Hepatic stellate cell (primary cell): ENCODE measurements around the gene NDUFS1.
"Not testable (repeated sequence)": the region's sequence is repeated elsewhere in the genome, so short reads cannot be mapped to it uniquely, and the experiment has no call there.

Source experiments
- DNase-seq: peaks from one replicate; pipeline ENCODE4 v3.0.0; 2011; ENCODE audit warnings: low spot score

NDUFS1 gene

DNA sequence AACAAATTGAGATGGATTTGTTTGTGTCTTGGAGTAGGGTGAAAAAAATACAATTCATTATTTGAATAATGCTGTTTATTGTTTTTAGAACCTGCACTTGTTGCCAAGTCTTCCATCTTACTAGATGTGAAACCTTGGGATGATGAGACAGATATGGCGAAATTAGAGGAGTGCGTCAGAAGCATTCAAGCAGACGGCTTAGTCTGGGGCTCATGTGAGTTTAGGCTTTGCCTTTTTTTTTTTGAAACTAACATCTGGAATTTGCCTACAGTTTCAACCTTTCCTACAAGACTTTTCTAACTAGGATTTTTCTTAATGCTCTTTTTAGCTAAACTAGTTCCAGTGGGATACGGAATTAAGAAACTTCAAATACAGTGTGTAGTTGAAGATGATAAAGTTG, 3.2 kb upstream of the NDUFS1 start:
- DNase-seq = not testable (repeated sequence)

DNA sequence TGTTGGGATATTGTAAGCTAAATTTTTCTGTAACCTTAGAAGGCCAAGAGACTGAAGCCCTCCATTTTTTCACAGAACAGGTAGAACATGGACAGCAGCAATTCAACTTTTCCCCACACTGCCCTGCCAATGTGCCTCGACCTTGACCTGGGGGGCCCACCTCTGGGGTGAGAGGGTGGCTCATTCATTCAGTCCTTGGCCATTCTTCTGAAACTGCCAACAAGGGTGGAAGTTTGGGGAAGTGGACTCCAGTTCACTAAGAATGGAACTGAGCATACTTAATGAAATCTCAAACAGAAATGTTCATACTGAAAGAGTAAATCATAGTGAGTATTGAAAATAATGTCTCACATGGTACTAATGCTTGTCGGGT, 1.5 kb upstream of the NDUFS1 start:
- DNase-seq = no peak

DNA sequence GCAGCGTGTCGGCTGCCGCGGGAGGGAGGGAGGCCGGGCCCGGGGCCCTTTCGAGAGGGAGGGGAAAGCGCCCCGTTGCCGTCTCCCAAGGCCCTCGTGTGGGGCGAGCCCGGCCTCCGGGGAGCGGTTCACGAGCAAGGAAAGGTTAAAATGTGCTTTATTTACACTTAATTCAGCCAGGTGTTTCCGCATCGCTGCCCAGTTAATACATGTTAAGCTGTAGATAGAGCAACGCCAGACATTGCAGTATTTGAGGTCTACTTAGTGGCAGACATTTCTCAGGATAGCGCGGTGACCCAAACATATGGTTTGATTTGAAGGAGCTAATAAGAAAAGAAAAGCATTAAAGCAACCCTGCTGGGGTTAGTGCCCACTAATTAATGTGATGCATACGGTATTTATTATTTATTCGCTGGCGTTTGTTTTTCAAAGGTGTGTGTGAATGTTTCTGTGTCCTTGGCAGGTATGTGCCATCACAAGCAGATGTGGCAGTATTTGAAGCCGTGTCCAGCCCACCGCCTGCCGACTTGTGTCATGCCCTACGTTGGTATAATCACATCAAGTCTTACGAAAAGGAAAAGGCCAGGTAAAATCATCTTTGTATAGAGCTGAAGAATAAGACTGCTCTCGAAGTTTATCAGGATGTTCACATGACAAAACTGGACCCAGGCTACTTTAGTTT, 1.0 kb upstream of the NDUFS1 start:
- DNase-seq = peak; percentile 57

DNA sequence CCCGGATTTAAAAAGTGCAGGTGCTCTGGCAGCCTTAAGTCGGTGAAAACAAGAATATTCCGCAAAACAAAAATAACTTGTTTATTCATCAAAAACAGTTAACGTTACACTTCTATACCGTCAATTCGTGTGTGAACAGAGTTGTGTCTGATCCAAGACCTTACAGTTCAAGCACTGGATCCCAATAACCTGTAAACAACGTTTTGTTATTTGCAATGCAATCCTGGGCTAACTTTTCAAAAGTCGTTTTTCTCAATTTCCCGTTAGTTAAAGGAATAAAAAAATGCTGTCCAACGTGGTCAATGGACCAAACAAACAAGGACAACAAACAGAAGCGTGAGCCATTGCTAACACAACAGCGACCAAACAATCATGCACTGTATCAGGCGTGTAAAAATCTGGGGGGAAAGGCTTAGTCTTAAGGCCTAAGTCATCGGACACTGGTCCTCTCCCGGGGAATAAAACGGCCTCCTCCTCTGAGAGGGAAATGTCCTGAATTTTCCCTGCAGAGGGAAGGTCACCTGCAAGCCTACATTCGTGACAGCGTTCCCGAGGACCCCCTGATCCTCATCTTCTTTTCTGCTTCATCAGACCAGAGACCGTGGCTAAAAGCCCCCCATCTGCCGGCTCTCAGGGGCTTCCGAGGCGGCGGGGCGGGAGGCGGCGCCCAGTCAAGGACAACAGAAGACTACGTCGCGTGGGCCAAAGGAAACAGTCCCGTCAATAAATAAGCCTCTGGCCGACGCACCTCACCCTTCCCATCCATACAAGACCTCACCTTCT, 490 bp downstream of the NDUFS1 start:
- DNase-seq = peak; percentile 48

DNA sequence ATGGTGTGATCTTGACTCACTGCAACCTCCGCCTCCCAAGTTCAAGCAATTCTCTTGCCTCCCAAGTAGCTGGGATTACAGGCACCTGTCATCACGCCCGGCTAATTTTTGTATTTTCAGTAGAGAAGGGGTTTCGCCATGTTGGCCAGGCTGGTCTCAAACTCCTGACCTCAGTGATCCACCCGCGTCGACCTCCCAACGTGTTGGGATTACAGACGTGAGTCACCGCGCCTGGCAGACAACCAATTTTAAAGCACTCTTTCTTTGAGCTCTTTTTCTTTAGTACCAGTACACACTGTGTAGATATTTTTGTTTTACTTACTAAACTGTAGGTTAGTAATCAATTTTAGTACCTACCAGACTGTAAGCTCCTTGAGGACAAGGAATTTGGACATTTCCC, 2.2 kb downstream of the NDUFS1 start:
- DNase-seq = not testable (repeated sequence)

DNA sequence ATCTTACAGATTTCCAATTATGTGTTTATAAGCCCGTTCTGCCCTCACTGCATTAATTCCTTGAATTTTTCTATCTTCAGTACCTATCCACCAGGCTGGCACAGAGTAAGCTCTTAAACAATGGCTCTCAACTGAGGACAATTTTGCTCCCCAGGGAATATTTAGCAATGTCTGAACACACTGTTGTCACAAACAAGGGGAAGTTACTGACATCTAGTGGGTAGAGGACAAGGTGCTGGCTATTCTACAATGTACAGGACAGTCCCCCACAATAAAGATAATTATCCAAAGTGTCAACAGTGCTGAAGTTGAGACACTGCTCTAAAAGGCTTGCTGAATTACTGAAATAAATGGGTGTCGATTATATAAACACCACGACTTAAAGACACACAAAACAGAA, 5.0 kb downstream of the NDUFS1 start:
- no peak for DNase-seq

DNA sequence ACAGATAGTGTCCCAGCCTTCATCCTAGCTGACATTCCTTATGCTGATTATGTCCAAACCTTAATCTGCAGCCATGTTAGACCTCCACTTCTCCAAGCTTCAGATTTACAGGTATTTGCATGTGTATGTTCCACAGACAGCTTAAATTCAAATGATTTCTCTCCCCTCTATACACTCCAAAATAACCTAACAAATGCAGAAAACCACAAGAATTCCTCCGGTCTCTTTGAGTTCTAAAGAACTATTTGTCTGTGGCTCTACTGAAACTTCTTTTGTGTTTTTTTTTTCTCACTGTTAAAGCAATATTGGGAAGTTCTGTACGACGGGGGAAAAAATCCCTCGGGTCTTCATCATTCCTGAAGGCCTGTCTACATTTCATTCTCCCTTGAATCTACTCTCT, 8.6 kb downstream of the NDUFS1 start:
- DNase-seq = no peak

DNA sequence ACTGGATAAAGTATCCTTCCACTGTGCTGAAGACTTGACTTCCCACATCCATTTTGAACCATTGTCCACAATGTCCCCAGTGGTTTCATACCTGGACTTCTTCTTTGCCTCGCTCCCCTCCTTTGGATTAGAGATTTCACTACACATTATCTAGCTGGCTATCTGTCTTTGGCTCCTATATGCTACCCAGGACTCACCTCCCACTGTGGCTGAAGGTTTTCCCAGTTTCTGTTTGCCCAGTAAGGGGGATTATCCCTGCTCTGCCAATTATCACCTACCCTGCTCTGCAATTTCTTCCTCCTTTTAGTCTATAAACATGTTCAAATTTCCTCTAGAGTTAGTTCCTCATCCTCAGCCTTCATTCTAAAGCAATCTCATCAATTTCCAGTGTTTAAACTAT, 9.1 kb downstream of the NDUFS1 start:
- no peak for DNase-seq

DNA sequence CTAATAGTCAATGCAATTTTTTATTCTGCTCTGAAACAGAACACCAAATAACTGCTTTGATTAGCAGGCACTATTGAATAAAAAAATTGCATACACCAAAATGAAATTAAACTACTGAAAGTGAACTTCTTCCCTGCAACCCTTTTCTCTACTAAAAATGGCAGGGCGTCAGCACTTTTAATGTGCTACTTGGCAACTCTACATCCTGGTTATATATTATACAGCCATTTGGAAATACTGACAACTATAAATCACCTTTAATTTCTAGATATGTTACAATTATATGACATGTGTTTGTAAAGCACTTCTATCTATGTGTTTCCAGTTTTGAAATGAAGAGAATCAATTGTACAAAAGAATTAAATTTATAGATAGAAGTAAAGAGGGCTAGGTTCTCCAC, 9.9 kb downstream of the NDUFS1 start:
- DNase-seq = no peak

DNA sequence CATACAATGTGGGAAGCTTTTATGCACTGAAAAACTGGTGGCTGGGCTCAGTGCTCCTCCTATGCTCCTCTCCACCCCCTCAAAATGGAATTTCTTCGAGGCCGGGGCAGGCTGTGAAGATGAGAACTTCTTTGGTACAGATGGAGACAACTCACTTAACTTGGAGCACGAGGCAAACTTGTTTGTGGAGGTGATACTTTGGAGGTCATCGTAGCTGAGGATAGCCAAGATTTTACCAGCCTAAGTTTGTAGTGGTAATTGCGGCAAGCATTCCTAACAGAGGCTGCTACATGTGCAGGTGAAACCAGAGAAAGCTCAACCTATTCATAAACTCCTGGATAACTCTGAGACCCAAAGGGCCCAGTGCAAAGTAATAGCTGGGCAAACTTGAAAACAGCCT, 13.6 kb downstream of the NDUFS1 start:
- DNase-seq = no peak

DNA sequence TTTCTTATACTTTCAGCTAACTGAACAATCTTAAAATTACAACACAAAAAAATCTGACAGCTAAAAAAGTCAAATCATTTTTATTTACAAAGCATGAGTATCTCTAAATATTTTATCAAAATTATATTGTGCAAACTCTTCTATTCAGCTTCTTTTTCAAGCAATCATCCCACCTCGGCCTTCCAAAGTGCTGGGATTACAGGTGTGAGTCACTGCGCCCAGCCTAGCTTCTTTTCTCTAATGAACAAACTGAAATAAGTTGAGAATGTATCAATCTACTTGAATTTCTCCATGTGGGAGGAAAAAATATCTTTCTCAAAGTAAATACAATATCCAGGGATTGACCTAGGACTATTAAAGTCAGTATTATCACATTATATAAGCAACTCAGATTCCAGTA, 14.9 kb downstream of the NDUFS1 start:
- DNase-seq = no peak

DNA sequence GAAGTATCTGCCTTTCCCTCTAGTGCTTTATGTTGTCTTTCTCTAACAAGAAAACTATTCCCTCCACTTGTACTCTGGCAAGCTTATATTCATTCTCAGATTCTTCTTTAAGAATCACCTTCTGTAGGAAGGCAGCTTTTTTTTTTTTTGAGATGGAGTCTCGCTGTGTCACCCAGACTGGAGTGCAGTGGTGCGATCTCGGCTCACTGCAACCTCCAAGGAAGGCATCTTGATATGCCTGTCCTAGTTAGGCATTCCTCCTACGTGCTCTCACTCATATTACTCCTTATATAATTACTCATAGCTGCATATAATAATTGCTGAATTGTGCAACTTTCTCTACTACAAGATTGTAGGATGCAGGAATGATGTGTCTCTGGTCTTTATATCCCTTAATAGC, 15.8 kb downstream of the NDUFS1 start:
- no peak for DNase-seq

DNA sequence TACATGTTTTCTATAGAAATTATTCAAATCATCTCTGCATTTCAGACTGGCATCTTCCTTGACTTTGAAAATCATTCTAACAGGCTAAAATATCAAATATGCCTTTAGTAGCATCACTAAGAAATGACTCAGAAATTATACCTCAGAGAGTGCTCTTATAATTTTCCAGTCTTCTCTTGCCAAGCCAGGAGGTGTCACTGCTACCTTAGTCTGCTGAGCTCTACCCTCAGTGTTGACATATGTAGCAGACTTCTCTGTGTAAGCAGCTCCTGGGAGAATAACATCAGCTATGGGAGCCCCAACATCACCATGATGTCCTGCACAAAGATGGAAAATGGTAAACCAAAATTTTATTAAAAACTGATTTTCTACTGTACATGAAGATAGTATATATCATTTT, 31.6 kb downstream of the NDUFS1 start:
- no peak for DNase-seq

DNA sequence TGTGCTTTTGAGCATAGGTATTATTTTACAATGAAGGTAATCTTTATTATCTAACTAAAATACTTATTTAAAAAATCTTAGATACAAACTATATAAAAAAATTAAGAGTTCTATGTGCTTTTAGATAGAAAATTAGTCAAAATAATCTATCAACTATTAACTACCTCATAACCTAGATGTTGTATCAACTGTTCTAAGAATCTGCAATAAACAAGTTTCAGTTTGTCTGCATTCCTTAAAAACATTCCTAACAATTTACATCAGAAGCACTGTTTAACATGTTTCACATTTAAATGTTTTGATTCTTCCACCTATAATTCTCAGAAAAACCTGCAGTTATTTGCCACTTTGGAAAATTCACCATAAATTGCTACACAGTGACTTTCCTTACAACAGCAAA, 33.3 kb downstream of the NDUFS1 start:
- no peak for DNase-seq

DNA sequence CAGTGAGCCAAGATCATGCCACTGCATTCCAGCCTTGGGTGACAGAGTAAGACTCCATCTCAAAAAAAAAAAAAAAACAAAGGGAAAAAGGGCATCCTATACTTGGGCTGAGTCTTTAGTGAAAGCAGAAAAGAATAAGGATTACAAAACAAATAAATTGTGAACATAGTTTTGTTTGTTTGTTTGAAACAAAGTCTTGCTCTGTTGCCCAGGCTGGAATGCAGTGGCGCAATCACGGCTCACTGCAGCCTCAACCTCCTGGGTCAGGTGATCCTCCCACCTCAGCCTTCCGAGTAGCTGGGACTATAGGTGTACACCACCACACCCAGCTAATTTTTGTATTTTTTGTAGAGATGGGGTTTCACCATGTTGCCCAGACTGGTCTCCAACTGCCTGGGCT, 36.7 kb downstream of the NDUFS1 start:
- DNase-seq = not testable (repeated sequence)

DNA sequence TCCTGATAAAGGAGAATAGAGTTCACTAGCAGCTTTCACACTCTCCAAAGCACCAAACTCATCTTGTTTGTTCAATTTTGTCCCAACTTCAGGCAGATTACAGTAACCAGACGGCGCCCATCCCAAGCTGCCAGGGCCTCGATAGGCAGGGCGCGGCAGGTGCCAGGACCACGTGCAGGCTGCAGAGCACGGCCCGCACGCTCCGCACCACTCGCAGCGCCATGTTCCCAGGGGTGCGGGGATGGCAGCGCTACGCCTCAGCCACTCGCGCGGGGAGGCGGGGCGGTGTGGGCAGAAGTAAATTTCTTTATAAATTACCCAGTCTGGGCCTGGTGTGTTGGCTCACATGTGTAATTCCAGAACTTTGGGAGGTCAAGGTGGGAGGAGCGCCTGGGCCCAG, 43.0 kb downstream of the NDUFS1 start:
- no peak for DNase-seq

DNA sequence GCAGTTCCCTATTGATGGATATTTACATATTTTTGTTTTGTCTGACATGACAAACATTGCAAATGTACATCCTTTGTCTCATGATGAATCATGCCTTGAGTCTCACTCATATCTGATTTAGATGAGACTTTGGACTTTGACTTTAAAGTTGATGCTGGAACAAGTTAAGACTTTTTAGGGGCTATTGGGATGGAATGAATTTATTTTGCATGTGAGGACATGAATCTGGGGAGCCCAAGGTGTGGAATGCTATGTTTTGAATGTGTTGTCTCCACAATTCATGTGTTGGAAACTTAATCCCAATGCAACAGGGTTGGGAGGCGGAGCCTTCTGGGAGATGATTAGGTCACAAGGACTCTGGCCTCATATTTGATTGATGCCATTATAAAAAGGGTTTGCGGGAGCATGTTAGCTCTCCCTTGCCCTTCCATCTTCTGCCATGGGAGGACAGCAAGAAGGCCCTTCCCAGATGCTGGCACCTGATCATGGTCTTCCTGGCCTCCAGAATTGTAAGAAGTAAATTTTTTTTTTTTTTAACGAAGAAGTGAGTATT, 44.1 kb downstream of the NDUFS1 start:
- no peak for DNase-seq

DNA sequence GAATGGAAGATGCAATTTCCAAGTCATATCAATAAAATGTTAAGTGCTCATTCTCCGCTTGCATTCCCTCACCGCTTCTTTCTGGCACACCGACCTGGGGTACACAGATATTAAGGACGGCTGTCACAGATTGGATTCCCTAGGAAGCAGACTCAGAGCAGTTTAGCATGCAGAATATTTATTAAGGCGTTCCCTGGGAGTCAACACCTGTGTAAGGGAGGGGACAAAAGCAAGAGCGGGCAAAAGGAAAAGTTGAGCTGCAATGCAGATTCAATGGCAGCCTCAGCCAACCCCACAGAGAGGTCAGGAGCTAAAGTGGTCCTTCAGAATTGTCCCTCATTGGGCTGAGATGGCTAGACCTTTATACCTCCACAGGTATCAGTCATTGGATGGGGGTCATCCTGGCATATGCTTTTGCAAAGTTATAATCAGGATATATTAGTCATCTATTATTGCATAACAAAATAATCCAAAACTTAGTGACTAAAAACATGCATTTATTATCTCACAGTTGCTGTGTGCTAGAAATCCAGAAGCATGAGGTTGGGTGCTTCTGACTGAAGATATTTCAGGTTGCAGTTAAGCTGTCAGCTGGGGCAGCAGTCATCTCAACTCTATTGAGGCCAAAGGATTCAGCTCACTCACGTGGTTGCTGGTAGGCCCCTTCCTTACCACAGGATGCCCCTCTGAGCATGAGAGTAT, 46.2 kb downstream of the NDUFS1 start:
- no peak for DNase-seq

DNA sequence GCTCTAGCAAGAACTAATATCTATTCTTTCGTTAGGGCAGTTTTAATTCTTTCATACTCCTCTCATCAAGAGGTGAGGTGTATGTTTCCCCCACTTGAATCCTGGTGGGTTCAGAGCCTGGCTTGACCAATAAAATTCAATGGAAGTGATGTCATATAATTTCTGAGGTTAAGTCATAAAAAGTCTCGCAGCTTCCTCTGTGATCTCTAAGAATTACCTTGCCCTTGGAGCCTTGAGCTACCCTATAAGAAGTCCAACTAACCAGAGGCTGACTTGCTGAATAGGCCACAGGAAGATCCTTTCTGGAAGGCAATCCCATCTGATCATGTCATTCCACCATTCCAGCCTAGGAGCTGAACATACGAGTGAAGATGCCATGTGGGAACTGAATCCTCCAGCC, 47.1 kb downstream of the NDUFS1 start:
- DNase-seq = no peak

DNA sequence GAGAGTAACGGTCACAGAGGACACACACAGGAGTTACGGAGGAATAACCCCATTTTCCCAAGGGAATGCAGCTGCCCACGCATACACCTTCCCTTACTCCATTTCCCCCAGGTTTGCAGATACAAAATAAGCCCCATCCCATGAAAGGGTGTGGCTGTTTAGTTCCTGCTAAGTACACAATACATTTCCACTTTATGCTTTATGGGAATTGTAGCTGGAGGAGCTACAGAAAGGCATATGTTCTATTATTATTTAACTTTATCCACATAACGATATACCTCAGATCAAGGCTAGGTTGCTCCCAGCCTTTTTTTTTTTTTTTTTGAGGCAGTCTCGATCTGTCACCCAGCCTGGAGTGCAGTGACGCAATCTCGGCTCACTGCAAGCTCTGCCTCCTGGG, 50.5 kb downstream of the NDUFS1 start:
- no peak for DNase-seq

DNA sequence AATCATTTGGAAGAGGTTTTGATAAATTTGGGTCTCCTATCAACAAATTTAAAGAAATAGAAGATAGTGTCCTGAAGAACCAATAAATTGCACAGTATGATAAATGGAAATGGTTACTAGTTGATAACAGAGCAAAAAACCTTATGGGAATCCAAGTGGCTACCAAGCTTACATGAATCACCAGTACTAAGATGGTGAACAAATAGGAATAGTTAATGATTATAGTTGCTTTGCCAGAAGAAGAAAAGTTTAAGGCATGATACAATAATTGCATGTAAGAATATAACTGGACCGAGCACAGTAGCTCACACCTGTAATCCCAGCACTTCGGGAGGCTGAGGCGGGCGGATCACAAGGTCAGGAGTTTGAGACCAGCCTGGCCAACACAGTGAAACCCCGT, 53.7 kb downstream of the NDUFS1 start:
- DNase-seq = no peak

DNA sequence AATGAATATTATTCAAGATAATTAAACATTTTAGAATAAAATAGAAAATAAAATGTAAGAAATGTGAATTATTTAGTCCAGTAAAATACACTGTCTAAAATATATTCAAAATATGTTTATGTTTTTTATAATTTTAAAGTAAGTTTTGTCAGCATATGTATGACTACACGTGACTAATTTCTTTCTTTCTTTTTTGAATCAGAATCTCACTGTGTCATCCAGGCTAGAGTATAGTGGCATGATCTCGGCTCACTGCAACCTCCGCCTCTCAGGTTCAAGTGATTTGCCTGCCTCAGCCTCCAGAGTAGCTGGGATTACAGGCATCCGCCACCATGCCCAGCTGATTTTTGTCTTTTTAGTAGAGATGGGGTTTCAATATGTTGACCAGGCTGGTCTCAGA, 54.2 kb downstream of the NDUFS1 start:
- no peak for DNase-seq

DNA sequence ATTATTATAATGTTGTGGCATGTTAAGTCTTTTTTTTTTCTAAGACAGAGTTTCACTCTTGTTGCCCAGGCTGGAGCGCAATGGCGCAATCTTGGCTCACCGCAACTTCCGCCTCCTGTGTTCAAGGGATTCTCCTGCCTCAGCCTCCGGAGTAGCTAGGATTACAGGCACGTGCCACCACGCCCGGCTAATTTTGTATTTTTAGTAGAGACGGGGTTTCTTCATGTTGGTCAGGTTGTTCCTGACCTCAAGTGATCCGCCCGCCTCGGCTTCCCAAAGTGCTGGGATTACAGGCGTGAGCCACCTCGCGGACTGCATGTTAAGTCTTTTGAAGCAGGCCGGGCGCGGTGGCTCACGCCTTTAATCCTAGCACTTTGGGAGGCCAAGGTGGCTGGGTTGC, 60.4 kb downstream of the NDUFS1 start:
- DNase-seq = not testable (repeated sequence)
